RWPE2 (cell line): ENCODE results near the gene FGF22.

Source experiments
- ATAC-seq: fragments of 200-7000 bp; cut with Tn5 transposase; 3 replicates; pipeline ENCODE4 v1.9.1; 2021; ENCODE audit warnings: low read depth
- DNase-seq: peaks from one replicate; pipeline ENCODE4 v3.0.0-alpha.2; 2020; ENCODE audit warnings: low spot score
- H3K27ac ChIP-seq: fragments of 450-650 bp; 2 replicates; pipeline ENCODE4 v1.5.1; 2017; ENCODE audit warnings: mild to moderate bottlenecking; ENCODE audit not compliant: poor library complexity, severe bottlenecking
- H3K27me3 ChIP-seq: fragments of 250-450 bp; sonication (Bioruptor Pico); 2 replicates; pipeline ENCODE4 v1.5.1; 2021; ENCODE audit warnings: mild to moderate bottlenecking, moderate library complexity; ENCODE audit not compliant: insufficient read depth, poor library complexity, severe bottlenecking
- H3K36me3 ChIP-seq: fragments of 250-450 bp; sonication (Bioruptor Pico); 2 replicates; pipeline ENCODE4 v1.5.1; 2020; ENCODE audit warnings: low read depth, mild to moderate bottlenecking, moderate library complexity
- H3K4me1 ChIP-seq: fragments of 250-450 bp; sonication (Bioruptor Pico); 2 replicates; pipeline ENCODE4 v1.5.1; 2021; ENCODE audit warnings: mild to moderate bottlenecking, moderate library complexity; ENCODE audit not compliant: insufficient read depth, poor library complexity, severe bottlenecking
- H3K4me3 ChIP-seq: fragments of 250-450 bp; sonication (Bioruptor Pico); 2 replicates; pipeline ENCODE4 v1.5.1; 2021; ENCODE audit warnings: mild to moderate bottlenecking, moderate library complexity; ENCODE audit not compliant: severe bottlenecking
- H3K9me3 ChIP-seq: fragments of 250-450 bp; sonication (Bioruptor Pico); 2 replicates; pipeline ENCODE4 v1.5.1; 2021; ENCODE audit warnings: mild to moderate bottlenecking, moderate library complexity; ENCODE audit not compliant: severe bottlenecking
- TF ChIP-seq, protein P1 (sequence below): fragments of 450-650 bp; IDR thresholded peaks from one replicate; pipeline ENCODE4 v1.5.1; 2017; ENCODE audit warnings: mild to moderate bottlenecking, moderate library complexity; ENCODE audit not compliant: poor library complexity, severe bottlenecking

Gene FGF22

DNA sequence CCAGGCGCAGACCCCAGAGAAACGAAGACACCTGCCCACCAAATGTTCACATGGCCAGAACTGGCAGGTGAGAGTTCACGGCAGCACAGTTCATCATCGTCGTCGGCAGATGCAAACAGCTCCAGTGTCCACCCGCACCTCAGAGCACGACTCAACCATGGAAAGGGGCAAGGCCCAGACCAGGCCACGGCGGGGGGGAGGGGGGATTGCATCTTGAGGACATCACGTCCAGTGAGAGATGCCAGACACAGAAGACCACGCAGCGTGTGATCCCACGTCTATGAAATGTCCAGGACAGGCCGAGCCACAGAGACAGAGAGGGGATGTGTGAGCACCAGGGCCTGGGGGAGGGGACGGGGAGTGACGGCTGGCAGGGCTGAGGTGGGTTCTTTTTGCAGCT lies 16.0 kb downstream of the FGF22 start:
- H3K4me3 ChIP-seq = no peak overlapping the region
- H3K9me3 ChIP-seq = no peaks in the 10 kb centered on the region
- TF ChIP-seq, protein P1, sequence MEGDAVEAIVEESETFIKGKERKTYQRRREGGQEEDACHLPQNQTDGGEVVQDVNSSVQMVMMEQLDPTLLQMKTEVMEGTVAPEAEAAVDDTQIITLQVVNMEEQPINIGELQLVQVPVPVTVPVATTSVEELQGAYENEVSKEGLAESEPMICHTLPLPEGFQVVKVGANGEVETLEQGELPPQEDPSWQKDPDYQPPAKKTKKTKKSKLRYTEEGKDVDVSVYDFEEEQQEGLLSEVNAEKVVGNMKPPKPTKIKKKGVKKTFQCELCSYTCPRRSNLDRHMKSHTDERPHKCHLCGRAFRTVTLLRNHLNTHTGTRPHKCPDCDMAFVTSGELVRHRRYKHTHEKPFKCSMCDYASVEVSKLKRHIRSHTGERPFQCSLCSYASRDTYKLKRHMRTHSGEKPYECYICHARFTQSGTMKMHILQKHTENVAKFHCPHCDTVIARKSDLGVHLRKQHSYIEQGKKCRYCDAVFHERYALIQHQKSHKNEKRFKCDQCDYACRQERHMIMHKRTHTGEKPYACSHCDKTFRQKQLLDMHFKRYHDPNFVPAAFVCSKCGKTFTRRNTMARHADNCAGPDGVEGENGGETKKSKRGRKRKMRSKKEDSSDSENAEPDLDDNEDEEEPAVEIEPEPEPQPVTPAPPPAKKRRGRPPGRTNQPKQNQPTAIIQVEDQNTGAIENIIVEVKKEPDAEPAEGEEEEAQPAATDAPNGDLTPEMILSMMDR = no peak
- H3K36me3 ChIP-seq = peaks cover 57% of the 10 kb centered on the region
- no peaks in the 10 kb centered on the region for H3K27me3 ChIP-seq
- H3K27ac ChIP-seq = no peak overlapping the region
- ATAC-seq (no peak), DNase-seq (no peak)
- H3K4me1 ChIP-seq = peaks cover 12% of the 10 kb centered on the region

DNA sequence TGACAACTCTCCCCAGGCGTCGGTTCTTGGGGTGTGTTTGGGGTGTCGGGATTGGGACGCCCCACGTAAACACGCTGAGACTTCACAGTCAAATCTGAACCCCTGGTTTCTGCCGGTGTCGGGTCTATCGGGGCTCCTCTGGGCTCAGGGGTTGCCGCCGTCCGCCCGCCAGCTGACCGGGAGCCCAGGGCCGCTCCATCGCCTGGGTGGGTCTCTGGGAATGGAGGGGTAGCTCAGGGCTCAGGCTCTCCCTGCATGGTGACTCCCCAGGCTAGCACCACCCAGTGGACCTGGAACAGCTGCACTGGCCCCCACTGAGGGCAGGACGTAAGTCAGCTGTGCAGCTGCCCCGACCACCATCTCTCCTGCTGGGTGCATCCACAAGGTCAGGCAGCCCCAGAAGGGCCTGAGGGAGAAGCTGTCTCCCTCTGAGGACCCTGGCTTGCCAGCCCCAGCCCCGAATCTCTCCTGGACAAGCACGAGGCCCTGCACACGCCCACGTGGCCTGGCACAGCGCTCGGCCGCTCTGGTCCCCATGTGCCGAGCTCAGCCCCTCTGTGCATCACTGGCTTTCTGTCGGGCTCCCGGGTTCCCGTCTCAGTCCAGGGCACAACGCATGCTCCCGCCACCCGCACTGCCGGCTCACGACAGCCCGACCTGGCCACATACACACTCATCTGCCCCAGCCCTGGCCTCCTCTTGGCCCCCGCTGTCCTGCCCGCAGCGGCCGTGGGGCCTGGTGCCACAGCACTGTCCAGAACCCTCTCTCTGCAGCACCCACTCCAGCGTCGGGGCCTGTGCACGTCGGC lies 17.3 kb downstream of the FGF22 start:
- H3K4me3 ChIP-seq = no peak overlapping the region
- TF ChIP-seq, protein P1 = no peak
- H3K27ac ChIP-seq = no peak overlapping the region
- H3K27me3 ChIP-seq = no peaks in the 10 kb centered on the region
- H3K4me1 ChIP-seq = peaks cover 18% of the 10 kb centered on the region
- ATAC-seq = no peak
- no peaks in the 10 kb centered on the region for H3K9me3 ChIP-seq
- H3K36me3 ChIP-seq = peaks cover 58% of the 10 kb centered on the region
- no peak for DNase-seq

DNA sequence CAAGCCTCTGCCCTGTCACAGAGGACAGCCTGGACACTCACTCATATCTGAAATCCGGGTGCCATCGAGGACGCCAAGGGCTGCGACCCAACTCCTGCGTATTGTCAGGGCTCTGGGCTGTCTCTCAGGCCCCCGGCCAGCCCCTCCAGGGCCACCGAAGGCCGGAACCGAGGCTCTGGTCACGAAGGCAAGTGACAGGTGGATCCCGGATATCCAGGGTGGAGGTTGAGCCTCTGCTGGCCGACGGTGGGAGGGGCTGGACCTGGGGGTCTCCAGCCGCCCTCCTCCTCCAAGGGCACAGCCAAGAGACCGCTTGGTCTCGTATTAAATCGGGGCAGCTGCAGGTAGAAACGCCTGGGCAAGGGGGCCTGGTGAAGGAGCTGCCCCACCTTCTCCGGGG lies 17.9 kb downstream of the FGF22 start:
- H3K9me3 ChIP-seq = no peaks in the 10 kb centered on the region
- DNase-seq (no peak), ATAC-seq (no peak)
- no peaks in the 10 kb centered on the region for H3K27me3 ChIP-seq
- TF ChIP-seq, protein P1 = no peak
- no peak overlapping the region for H3K4me3 ChIP-seq
- no peak overlapping the region for H3K27ac ChIP-seq
- H3K4me1 ChIP-seq = peaks cover 18% of the 10 kb centered on the region
- H3K36me3 ChIP-seq = peaks cover 54% of the 10 kb centered on the region

DNA sequence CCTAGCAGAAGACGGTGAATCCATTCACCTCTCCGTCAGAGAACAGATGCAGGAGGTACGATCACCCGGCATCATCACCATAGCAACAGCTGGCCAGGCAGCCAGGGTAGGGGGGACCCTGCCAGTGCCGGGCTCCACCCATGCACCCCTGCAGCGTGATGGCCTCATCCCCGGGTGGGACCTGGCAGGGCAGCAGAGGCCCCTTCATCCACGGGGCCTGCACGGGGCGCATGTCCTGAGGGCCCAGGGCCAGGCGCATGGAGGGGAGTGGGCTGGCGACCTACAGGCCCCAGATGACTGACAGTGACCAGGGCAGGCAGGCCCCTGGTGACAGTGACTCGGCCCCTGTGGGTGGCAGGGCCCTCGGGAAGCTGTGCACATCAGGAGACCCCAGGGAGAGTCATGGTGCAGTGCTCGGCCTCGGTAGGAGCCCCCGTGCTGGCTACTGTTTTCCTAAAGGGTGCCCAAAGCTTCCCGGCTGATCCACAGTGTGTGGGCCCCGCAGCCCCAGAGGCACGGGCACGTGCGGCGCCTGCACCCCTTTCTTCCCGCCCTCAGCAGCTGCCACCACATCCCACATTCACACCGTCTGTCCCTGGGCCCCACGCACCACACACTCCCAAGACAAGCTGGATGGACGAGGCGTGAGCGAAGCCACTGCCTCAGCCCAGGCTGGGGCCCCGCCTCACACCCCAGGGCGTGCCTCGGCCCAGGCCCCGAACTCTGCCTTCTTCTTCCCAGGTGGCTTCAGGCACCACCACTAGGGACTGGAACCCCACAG lies 18.6 kb downstream of the FGF22 start:
- TF ChIP-seq, protein P1 = no peak
- Histone ChIP-seq H3K36me3 (peaks cover 48% of the 10 kb centered on the region), H3K9me3 (no peaks in the 10 kb centered on the region), H3K4me1 (peaks cover 18% of the 10 kb centered on the region), H3K4me3 (no peak overlapping the region), H3K27me3 (no peaks in the 10 kb centered on the region), H3K27ac (peak overlapping the region; percentile 86)
- ATAC-seq = no peak
- DNase-seq = no peak
